HepG2 (cell line): ENCODE measurements around the gene INO80B. TPM values are rescaled to one million over a fixed set of nuclear protein-coding genes. Genes with fewer than 3 reads are reported as not detected.
A peak's percentile ranks its signal among the peaks of the same experiment; 100 is the strongest.

Experiments
- BCL3 ChIP-seq: sonication (generic); formaldehyde crosslinking; IDR thresholded peaks from 2 replicates; pipeline ENCODE4 v1.5.1; 2020; ENCODE audit warnings: mild to moderate bottlenecking, missing genetic modification reagents, moderate library complexity
- FOXC1 ChIP-seq: sonication (generic); formaldehyde crosslinking; IDR thresholded peaks from 2 replicates; pipeline ENCODE4 v1.8.0; 2022; ENCODE audit warnings: mild to moderate bottlenecking, missing genetic modification reagents, borderline replicate concordance
- HMGA1 ChIP-seq: sonication (generic); formaldehyde crosslinking; conservative IDR thresholded peaks from 2 replicates; pipeline ENCODE4 v1.4.0; 2020; ENCODE audit warnings: missing genetic modification reagents
- HNF4G ChIP-seq, 2 experiments: sonication (generic) in 1 of 2; formaldehyde crosslinking in 1 of 2; IDR thresholded peaks; 2 replicates each; pipeline versions ENCODE4 v1.4.0 to v1.6.1; 2011 to 2020; ENCODE audit warnings: borderline replicate concordance in 2 of 2, low read depth in 2 of 2, mild to moderate bottlenecking in 2 of 2, low read length in 1 of 2, missing genetic modification reagents in 1 of 2, moderate library complexity in 1 of 2
- HNRNPK ChIP-seq: fragments of 200-400 bp; formaldehyde crosslinking; IDR thresholded peaks from 2 replicates; pipeline ENCODE4 v1.6.1; 2018; ENCODE audit warnings: low read length, low read depth, moderate library complexity, mild to moderate bottlenecking; ENCODE audit not compliant: poor library complexity, severe bottlenecking
- HNRNPLL ChIP-seq: fragments of 200-400 bp; formaldehyde crosslinking; IDR thresholded peaks from 2 replicates; pipeline ENCODE4 v1.6.1; 2017; ENCODE audit warnings: mild to moderate bottlenecking, low read depth, low read length; ENCODE audit not compliant: poor library complexity, severe bottlenecking
- HNRNPUL1 ChIP-seq: fragments of 200-400 bp; formaldehyde crosslinking; IDR thresholded peaks from 2 replicates; pipeline ENCODE4 v1.6.1; 2017; ENCODE audit warnings: low read depth, mild to moderate bottlenecking, low read length, moderate library complexity
- RBM22 ChIP-seq: fragments of 200-400 bp; formaldehyde crosslinking; optimal IDR thresholded peaks from 2 replicates; pipeline ENCODE3; 2017; ENCODE audit warnings: mild to moderate bottlenecking, low read length, moderate library complexity
- RNF219 ChIP-seq: sonication (generic); formaldehyde crosslinking; IDR thresholded peaks from 2 replicates; pipeline ENCODE4 v1.5.0; 2020; ENCODE audit warnings: mild to moderate bottlenecking, missing genetic modification reagents
- RXRA ChIP-seq: sonication (generic); formaldehyde crosslinking; IDR thresholded peaks from 2 replicates; pipeline ENCODE4 v1.5.1; 2020; ENCODE audit warnings: missing genetic modification reagents
- TEAD3 ChIP-seq: optimal IDR thresholded peaks from 2 replicates; pipeline ENCODE3; 2016; ENCODE audit warnings: borderline replicate concordance
- TEF ChIP-seq: sonication (generic); formaldehyde crosslinking; IDR thresholded peaks from 2 replicates; pipeline ENCODE4 v1.5.0; 2020; ENCODE audit warnings: missing genetic modification reagents
- ZBTB44 ChIP-seq: sonication (generic); formaldehyde crosslinking; IDR thresholded peaks from 2 replicates; pipeline ENCODE4 v1.4.0; 2020; ENCODE audit warnings: missing genetic modification reagents
- ZFP36 ChIP-seq: fragments of 150-350 bp; IDR thresholded peaks from 2 replicates; pipeline ENCODE4 v1.6.1; 2018; ENCODE audit warnings: borderline replicate concordance, low read length, low read depth; ENCODE audit not compliant: partially characterized antibody
- ZNF281 ChIP-seq: sonication (generic); formaldehyde crosslinking; IDR thresholded peaks from 2 replicates; pipeline ENCODE4 v1.4.0; 2020; ENCODE audit warnings: missing genetic modification reagents, borderline replicate concordance
- ZNF30 ChIP-seq: sonication (generic); formaldehyde crosslinking; IDR thresholded peaks from 2 replicates; pipeline ENCODE4 v1.5.0; 2020; ENCODE audit warnings: mild to moderate bottlenecking, missing genetic modification reagents
- ZNF660 ChIP-seq: sonication (generic); formaldehyde crosslinking; IDR thresholded peaks from 2 replicates; pipeline ENCODE4 v1.5.1; 2020; ENCODE audit warnings: mild to moderate bottlenecking, low read depth, missing genetic modification reagents, borderline replicate concordance
- polyA plus RNA-seq, 8 experiments: library from polyadenylated mRNA; depleted of rRNA in 3 of 8; stranded (reverse) in 7 of 8; unstranded in 1 of 8; fragments of >200 nt; fragmentation: Illumina TruSeq in 4 of 8; extraction: Trizol in 4 of 8; gene quantifications; 2 replicates each; pipeline versions ENCODE4 v1.2.1 to v1.2.3, GENCODE V29; 2011 to 2016; ENCODE audit warnings: low read depth in 4 of 8, missing spikeins in 1 of 8, mixed read lengths in 1 of 8; ENCODE audit not compliant: insufficient read depth in 1 of 8
- total RNA-seq, 5 experiments: library from RNA; depleted of rRNA; stranded (reverse); fragments of >200 nt; fragmentation: Illumina TruSeq; extraction: Trizol; gene quantifications; 2 replicates each; pipeline ENCODE4 v1.2.3, GENCODE V29; 2016; ENCODE audit warnings: low read depth in 1 of 5

Gene INO80B
- total and polyA plus RNA-seq, 2 of the 13 experiments (the other 11 are each of a cell fraction or from before 2014, with no cell fraction given) = 6.2 to 14.5 TPM

GRCh38 chr2:74482801-74483674, 28.2 kb downstream of the INO80B start, which contains the start of the genes CCDC142 and TTC31 (continued):
- TF ChIP-seq BCL3 (CRISPR knock-in tag) (no peak; the same call in 1 of the 2 replicates), ZNF660 (CRISPR knock-in tag) (0 out of 2 replicates have a peak, but pooled peaks have one; percentile 44), RBM22 (no peak), ZBTB44 (CRISPR knock-in tag) (no peak), ZNF281 (peak; percentile 46; the same call in 1 of the 2 replicates), HNRNPUL1 (no peak), HMGA1 (CRISPR knock-in tag) (no peak), HNF4G (IDR thresholded peaks at IDR 0.05; ENCODE audit: borderline replicate concordance, low read depth, low read length) (peak; percentile 88), HNF4G (CRISPR knock-in tag; IDR thresholded peaks at IDR 0.05; ENCODE audit: borderline replicate concordance, low read depth) (peak; percentile 90; the same call in 1 of the 2 replicates), TEAD3 (CRISPR knock-in tag) (peak; percentile 46), TEF (CRISPR knock-in tag) (no peak), ZNF30 (CRISPR knock-in tag) (peak; percentile 11; the same call in 1 of the 2 replicates), HNRNPK (no peak), RXRA (peak; percentile 86), HNRNPLL (peak; percentile 71), RNF219 (CRISPR knock-in tag) (no peak), ZFP36 (no peak), FOXC1 (peak; percentile 91)
